Right atrium auricular region (tissue), 2 donors: ENCODE results near the gene HOMER2. TPM values are rescaled to one million over a fixed set of nuclear protein-coding genes. Genes with fewer than 3 reads are reported as not detected.

Source experiments
- DNase-seq: peaks from one replicate; pipeline ENCODE4 v3.0.0-alpha.2; 2019; ENCODE audit warnings: low spot score
- H3K27ac ChIP-seq, 2 donors: fragments of 200-600 bp; sonication (generic); 1 replicate in 1 of 2; 2 replicates in 1 of 2; pipeline ENCODE4 v1.5.1; 2016 to 2019
- H3K27me3 ChIP-seq, 2 donors: fragments of 200-600 bp; sonication (generic); one replicate each; pipeline versions ENCODE4 v1.5.1 to v1.6.0; 2017 to 2019
- H3K36me3 ChIP-seq: fragments of 200-600 bp; sonication (generic); one replicate; pipeline ENCODE4 v1.5.1; 2016
- H3K4me1 ChIP-seq, 2 donors: fragments of 200-600 bp; sonication (generic); one replicate each; pipeline versions ENCODE4 v1.5.1 to v1.6.0; 2017 to 2019
- H3K4me3 ChIP-seq, 2 donors: fragments of 200-600 bp; sonication (generic); 1 replicate in 1 of 2; 2 replicates in 1 of 2; pipeline ENCODE4 v1.5.1; 2017 to 2019; ENCODE audit warnings: mild to moderate bottlenecking in 1 of 2, moderate library complexity in 1 of 2
- H3K9me3 ChIP-seq, 2 donors: fragments of 200-600 bp; sonication (generic); one replicate each; pipeline ENCODE4 v1.5.1; 2019
- CTCF ChIP-seq, 2 donors: fragments of 200-600 bp; sonication (generic); IDR thresholded peaks; one replicate each; pipeline ENCODE4 v1.5.1; 2019; ENCODE audit warnings: antibody characterized with exemption in 2 of 2
- total RNA-seq, 2 donors: library from RNA; depleted of rRNA; stranded (reverse); fragments of >200 nt; gene quantifications; one replicate each; pipeline ENCODE4 v1.1.0, GENCODE V29; 2016

The HOMER2 gene
- total RNA-seq, 2 donors from 2014 or later = 18.3 to 24.8 TPM

DNA sequence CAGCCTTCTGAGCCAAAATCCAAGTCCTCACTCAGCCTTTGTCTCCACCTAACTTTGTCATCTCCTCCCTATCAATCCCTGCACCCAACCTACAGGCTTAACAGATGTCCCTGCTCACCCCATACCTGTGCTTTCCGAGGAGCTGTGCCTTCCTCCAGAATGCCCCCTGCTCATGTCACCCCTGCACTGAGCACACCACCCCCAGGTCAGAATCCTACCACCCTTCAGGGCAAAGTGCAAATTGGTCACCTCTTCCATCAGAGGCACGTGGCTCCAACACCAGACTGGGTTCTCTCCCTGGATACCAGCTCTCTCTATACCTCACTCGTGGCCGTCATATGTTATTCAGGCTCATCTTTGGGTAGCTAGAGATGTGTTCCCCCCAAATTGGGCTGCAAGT lies 29.8 kb downstream of the HOMER2 start:
- no peak for TF ChIP-seq CTCF (IDR thresholded peaks at IDR 0.05)
- no peaks in the 10 kb centered on the region for H3K27me3 ChIP-seq
- no peaks in the 10 kb centered on the region for H3K36me3 ChIP-seq
- H3K9me3 ChIP-seq = no peaks in the 10 kb centered on the region
- no peak overlapping the region for H3K27ac ChIP-seq
- no peak for DNase-seq
- no peak overlapping the region for H3K4me3 ChIP-seq
- peaks cover 0 to 17% of the 10 kb centered on the region in 2 donors for H3K4me1 ChIP-seq

GRCh38 chr15:82921939-82922338 lies 30.6 kb downstream of the HOMER2 start:
- H3K27me3 ChIP-seq = no peaks in the 10 kb centered on the region
- DNase-seq = no peak
- H3K36me3 ChIP-seq = no peaks in the 10 kb centered on the region
- peaks cover 0 to 17% of the 10 kb centered on the region in 2 donors for H3K4me1 ChIP-seq
- no peak for TF ChIP-seq CTCF (IDR thresholded peaks at IDR 0.05)
- no peaks in the 10 kb centered on the region for H3K9me3 ChIP-seq
- H3K27ac ChIP-seq = no peak overlapping the region
- no peak overlapping the region for H3K4me3 ChIP-seq

- Histone ChIP-seq H3K36me3 (no peaks in the 10 kb centered on the region), H3K27me3 (no peaks in the 10 kb centered on the region), H3K4me1 (peaks cover 0 to 17% of the 10 kb centered on the region in 2 donors), H3K4me3 (no peak overlapping the region), H3K27ac (no peak overlapping the region), H3K9me3 (no peaks in the 10 kb centered on the region)
- TF ChIP-seq CTCF (IDR thresholded peaks at IDR 0.05) = no peak
- DNase-seq = no peak
These were observed 31.3 kb downstream of the HOMER2 start for GRCh38 chr15:82921242-82921641.

DNA sequence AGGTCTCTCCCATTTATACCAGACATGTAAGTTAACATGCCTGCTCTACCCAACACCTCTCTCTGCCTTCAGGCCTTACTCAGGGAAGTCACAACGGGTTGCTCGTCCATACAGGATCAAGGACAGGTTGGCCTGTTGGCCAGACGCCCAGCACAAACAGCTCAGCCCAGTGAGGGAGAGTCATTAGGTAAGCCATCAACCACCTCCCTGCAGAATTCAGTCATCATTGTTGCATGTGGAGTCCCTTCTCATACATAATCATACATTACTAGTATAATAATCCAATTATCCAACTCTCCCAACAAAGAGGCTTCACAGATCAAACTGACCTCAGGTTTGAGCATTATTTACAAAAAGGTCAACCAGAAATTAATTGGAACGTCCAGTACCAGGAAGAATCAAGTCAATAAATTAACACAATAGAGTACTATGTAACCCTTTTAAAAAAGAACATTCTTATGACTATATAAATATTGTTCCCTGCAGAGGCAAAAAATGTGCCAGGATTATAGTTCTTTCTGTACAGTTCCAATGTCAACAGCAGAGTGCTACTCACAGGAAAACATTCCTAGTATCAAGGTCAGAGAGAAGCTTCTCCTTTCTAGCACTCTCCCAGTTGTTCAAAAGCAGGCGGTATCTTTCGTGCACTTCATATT lies 33.2 kb downstream of the HOMER2 start:
- Histone ChIP-seq H3K9me3 (no peaks in the 10 kb centered on the region), H3K4me1 (peaks cover 0 to 17% of the 10 kb centered on the region in 2 donors), H3K36me3 (no peaks in the 10 kb centered on the region), H3K4me3 (no peak overlapping the region), H3K27me3 (no peaks in the 10 kb centered on the region), H3K27ac (no peak overlapping the region)
- no peak for DNase-seq
- no peak for TF ChIP-seq CTCF (IDR thresholded peaks at IDR 0.05)

DNA sequence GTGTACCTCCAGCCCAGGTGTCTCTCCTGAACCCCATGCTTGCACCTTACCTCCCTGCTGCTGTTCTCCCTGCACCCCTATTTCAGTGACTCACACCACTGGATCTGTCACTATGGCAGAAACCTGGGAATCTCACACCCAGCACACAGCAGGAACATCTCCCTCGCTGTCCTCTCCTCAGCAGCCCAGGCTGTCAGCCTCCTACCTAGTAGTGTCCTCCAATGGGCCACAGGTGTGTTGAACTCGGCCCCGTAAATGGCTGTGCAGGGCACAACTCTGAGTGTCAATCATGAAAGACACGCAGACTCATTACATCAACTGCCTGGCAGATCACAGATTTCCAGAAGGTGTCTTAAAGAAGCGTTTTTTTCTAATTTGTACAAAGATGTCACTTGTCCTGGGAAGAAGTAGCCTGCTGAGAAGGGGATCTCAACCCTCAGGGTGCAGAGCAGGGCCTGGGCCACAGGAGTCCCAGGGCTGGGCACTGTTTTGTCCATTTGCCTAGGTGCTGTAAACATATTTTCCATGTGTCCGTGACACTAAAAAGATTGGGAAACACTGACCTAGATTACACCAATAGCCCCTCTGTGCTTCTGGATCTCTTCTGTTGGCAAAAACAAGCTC lies 33.8 kb downstream of the HOMER2 start:
- no peak for TF ChIP-seq CTCF (IDR thresholded peaks at IDR 0.05)
- H3K36me3 ChIP-seq = no peaks in the 10 kb centered on the region
- H3K4me1 ChIP-seq = peaks cover 0 to 17% of the 10 kb centered on the region in 2 donors
- DNase-seq = no peak
- no peak overlapping the region for H3K4me3 ChIP-seq
- H3K27ac ChIP-seq = no peak overlapping the region
- no peaks in the 10 kb centered on the region for H3K27me3 ChIP-seq
- H3K9me3 ChIP-seq = no peaks in the 10 kb centered on the region
